GM12873 (cell line): ENCODE measurements around the gene GNAT1.

ENCODE experiments used
- CTCF ChIP-seq: IDR thresholded peaks from 2 replicates; pipeline ENCODE4 v1.5.1; 2012; ENCODE audit warnings: low read depth, mild to moderate bottlenecking, moderate library complexity, low read length, control low read depth; ENCODE audit not compliant: insufficient read depth; ENCODE audit errors: missing control alignments

The GNAT1 gene

DNA sequence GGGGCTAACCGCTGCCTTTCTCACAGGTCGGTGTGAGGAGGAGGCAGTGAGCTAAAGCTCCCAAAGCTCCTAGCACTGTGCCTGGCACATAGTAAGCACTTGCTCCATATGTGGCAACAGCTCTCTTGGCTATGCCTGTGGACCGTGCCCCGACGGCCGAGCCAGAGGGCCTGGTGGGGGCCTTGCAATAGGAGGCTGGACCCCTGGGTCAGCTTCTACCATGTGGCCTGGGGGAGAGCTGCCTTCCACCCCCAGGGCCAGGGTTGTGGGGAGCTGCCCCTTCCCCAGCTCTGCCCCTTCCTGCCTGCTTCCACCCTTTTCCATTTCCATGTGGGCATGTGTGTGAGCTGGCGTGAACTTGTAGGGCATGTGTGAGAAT, 16.9 kb upstream of the GNAT1 start:
- TF ChIP-seq CTCF: no peak

- no peak for TF ChIP-seq CTCF
Observed at GRCh38 chr3:50174947-50175524, 16.4 kb upstream of the GNAT1 start.

GRCh38 chr3:50177346-50177745, 14.1 kb upstream of the GNAT1 start:
- no peak for TF ChIP-seq CTCF

GRCh38 chr3:50179710-50180109, 11.7 kb upstream of the GNAT1 start:
- no peak for TF ChIP-seq CTCF

DNA sequence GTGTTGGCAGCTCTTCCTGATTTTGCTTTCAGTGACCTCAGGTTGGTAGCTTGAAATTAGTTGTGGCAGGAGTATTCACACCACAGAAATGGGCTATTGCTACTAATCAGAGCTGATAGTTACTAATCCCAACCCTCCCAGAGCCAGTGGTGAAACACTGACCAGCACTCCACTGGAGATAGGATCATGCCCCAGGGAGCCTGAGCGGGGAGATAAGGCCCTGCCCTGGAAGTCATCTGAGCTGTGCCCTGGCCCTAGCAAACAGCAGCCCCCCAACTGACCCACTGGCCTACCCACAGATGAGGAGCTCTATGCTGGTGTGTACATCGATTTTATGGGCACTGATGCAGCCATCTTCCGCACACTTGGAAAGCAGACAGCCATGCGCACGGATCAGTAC, 9.4 kb upstream of the GNAT1 start:
- TF ChIP-seq CTCF: no peak

GRCh38 chr3:50182533-50183099, 8.8 kb upstream of the GNAT1 start:
- no peak for TF ChIP-seq CTCF

DNA sequence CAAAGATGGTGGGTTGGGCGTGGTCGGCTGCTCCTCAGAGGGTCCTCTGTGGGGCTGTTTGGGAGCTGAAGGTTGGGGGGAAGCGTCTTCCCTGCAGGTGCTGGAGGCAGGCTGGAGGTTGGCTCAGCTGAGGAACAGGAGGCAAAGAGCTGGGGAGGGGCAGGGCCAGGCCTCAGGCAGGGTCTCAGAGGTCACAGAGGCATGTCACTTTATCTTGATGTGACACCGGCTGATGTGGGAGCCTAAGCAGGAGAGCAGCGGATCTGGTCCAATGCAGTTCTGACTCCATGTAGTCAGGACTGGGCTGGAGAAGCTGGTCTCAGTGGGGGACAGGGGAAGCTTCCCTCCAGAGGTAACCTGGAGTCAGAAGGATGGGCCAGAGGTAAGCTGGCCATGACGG, 7.7 kb upstream of the GNAT1 start:
- no peak for TF ChIP-seq CTCF
